ENCODE results near the gene SMPX.

SMPX gene

GRCh38 chrX:21741364-21741763 lies 16.6 kb downstream of the SMPX start:
- peak overlapping the region; percentile 47; the same call in 1 of the 2 replicates for H3K4me2 ChIP-seq
- no peak overlapping the region for H3K27ac ChIP-seq
- peaks cover 36% of the 10 kb centered on the region for H3K4me1 ChIP-seq (ENCODE audit: low read depth, poor library complexity, severe bottlenecking)
- H2AFZ ChIP-seq (ENCODE audit: low read depth) = no peak overlapping the region
- no peaks in the 10 kb centered on the region for H3K27me3 ChIP-seq (ENCODE audit: insufficient read depth, low read depth)
- H3K79me2 ChIP-seq (ENCODE audit: insufficient read depth, low read depth) = no peaks in the 10 kb centered on the region
- no peak overlapping the region for H3K9ac ChIP-seq
- H3K4me3 ChIP-seq (IDR thresholded peaks at IDR 0.05; ENCODE audit: insufficient read depth, low read depth, low read length) = no peak overlapping the region
- no peak for TF ChIP-seq CTCF (conservative IDR thresholded peaks at IDR 0.05; ENCODE audit: low read depth, low read length)
- no peaks in the 10 kb centered on the region for H3K36me3 ChIP-seq (ENCODE audit: insufficient read depth)
- H4K20me1 ChIP-seq (ENCODE audit: insufficient read depth) = no peaks in the 10 kb centered on the region

GRCh38 chrX:21740329-21741274 lies 17.3 kb downstream of the SMPX start:
- no peak for TF ChIP-seq CTCF (conservative IDR thresholded peaks at IDR 0.05; ENCODE audit: low read depth, low read length)
- peaks cover 36% of the 10 kb centered on the region for H3K4me1 ChIP-seq (ENCODE audit: low read depth, poor library complexity, severe bottlenecking)
- H3K27ac ChIP-seq = no peak overlapping the region
- no peak overlapping the region for H3K9ac ChIP-seq
- H3K27me3 ChIP-seq (ENCODE audit: insufficient read depth, low read depth) = no peaks in the 10 kb centered on the region
- H3K4me3 ChIP-seq (IDR thresholded peaks at IDR 0.05; ENCODE audit: insufficient read depth, low read depth, low read length) = no peak overlapping the region
- no peaks in the 10 kb centered on the region for H4K20me1 ChIP-seq (ENCODE audit: insufficient read depth)
- H2AFZ ChIP-seq (ENCODE audit: low read depth) = no peak overlapping the region
- no peaks in the 10 kb centered on the region for H3K36me3 ChIP-seq (ENCODE audit: insufficient read depth)
- H3K79me2 ChIP-seq (ENCODE audit: insufficient read depth, low read depth) = no peaks in the 10 kb centered on the region
- peak overlapping the region; percentile 47 for H3K4me2 ChIP-seq

GRCh38 chrX:21738950-21739287 lies 19.0 kb downstream of the SMPX start:
- no peak overlapping the region for H3K4me3 ChIP-seq (IDR thresholded peaks at IDR 0.05; ENCODE audit: insufficient read depth, low read depth, low read length)
- TF ChIP-seq CTCF (conservative IDR thresholded peaks at IDR 0.05; ENCODE audit: low read depth, low read length) = no peak
- no peak overlapping the region for H3K9ac ChIP-seq
- H3K36me3 ChIP-seq (ENCODE audit: insufficient read depth) = no peaks in the 10 kb centered on the region
- no peaks in the 10 kb centered on the region for H4K20me1 ChIP-seq (ENCODE audit: insufficient read depth)
- H3K27me3 ChIP-seq (ENCODE audit: insufficient read depth, low read depth) = no peaks in the 10 kb centered on the region
- H3K4me2 ChIP-seq = no peak overlapping the region
- no peaks in the 10 kb centered on the region for H3K79me2 ChIP-seq (ENCODE audit: insufficient read depth, low read depth)
- H3K4me1 ChIP-seq (ENCODE audit: low read depth, poor library complexity, severe bottlenecking) = peaks cover 36% of the 10 kb centered on the region
- H3K27ac ChIP-seq = no peak overlapping the region
- no peak overlapping the region for H2AFZ ChIP-seq (ENCODE audit: low read depth)

GRCh38 chrX:21738210-21738949 lies 19.5 kb downstream of the SMPX start:
- Histone ChIP-seq H3K36me3 (ENCODE audit: insufficient read depth) (no peaks in the 10 kb centered on the region), H3K4me1 (ENCODE audit: low read depth, poor library complexity, severe bottlenecking) (peaks cover 36% of the 10 kb centered on the region), H3K79me2 (ENCODE audit: insufficient read depth, low read depth) (no peaks in the 10 kb centered on the region), H3K9ac (no peak overlapping the region), H3K27ac (no peak overlapping the region), H3K4me3 (IDR thresholded peaks at IDR 0.05; ENCODE audit: insufficient read depth, low read depth, low read length) (no peak overlapping the region), H4K20me1 (ENCODE audit: insufficient read depth) (no peaks in the 10 kb centered on the region), H2AFZ (ENCODE audit: low read depth) (no peak overlapping the region), H3K4me2 (no peak overlapping the region), H3K27me3 (ENCODE audit: insufficient read depth, low read depth) (no peaks in the 10 kb centered on the region)
- no peak for TF ChIP-seq CTCF (conservative IDR thresholded peaks at IDR 0.05; ENCODE audit: low read depth, low read length)

Data from KMS-11 (cell line).